ENCODE measurements around the gene PLXDC2. TPM values are rescaled to one million over a fixed set of nuclear protein-coding genes. Genes with fewer than 3 reads are reported as not detected.

Gene PLXDC2
- total and polyA plus RNA-seq, 10 of the 15 experiments (the other 5 are each of a cell fraction or from before 2014, with no cell fraction given), result 0.05 to 1.8 (median 0.14) TPM; not detected in 2

- TF ChIP-seq, protein P1, sequence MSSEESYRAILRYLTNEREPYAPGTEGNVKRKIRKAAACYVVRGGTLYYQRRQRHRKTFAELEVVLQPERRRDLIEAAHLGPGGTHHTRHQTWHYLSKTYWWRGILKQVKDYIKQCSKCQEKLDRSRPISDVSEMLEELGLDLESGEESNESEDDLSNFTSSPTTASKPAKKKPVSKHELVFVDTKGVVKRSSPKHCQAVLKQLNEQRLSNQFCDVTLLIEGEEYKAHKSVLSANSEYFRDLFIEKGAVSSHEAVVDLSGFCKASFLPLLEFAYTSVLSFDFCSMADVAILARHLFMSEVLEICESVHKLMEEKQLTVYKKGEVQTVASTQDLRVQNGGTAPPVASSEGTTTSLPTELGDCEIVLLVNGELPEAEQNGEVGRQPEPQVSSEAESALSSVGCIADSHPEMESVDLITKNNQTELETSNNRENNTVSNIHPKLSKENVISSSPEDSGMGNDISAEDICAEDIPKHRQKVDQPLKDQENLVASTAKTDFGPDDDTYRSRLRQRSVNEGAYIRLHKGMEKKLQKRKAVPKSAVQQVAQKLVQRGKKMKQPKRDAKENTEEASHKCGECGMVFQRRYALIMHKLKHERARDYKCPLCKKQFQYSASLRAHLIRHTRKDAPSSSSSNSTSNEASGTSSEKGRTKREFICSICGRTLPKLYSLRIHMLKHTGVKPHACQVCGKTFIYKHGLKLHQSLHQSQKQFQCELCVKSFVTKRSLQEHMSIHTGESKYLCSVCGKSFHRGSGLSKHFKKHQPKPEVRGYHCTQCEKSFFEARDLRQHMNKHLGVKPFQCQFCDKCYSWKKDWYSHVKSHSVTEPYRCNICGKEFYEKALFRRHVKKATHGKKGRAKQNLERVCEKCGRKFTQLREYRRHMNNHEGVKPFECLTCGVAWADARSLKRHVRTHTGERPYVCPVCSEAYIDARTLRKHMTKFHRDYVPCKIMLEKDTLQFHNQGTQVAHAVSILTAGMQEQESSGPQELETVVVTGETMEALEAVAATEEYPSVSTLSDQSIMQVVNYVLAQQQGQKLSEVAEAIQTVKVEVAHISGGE (CRISPR knock-in tag; IDR thresholded peaks at IDR 0.05), result no peak
- no peak for TF ChIP-seq PAX8 (IDR thresholded peaks at IDR 0.05)
These were observed 66.4 kb downstream of the PLXDC2 start (continued) for GRCh38 chr10:19882621-19883020.

DNA sequence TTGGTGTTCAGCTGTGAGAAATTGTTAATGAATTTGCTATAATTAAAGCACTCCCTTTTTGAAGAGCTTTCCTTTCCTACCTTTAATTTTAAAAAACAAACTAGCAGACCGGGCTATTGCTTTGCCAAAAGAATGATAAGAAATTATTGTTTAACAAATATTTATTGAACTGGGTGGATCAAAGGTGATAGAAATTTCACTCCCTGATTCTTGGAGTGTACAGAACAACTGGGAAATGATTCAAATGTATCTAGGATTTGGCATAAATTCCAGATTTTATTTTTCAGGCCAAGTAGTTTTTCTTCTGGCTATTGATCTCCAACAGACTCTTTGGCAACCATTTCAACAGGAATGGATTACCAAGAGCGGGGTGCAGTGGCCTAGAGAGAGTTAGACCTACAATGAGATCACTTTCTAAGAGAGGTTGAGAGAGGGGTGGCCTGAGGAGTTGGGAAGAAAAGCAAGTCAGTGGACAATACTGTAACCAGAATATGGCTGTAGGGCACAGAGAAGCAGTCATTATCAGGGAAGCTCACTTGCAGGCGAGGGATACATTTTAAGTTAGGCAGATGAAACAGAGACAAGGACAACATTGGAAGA is 71.9 kb downstream of the PLXDC2 start:
- ATAC-seq (no peak), DNase-seq (ENCODE audit: low read depth, low spot score) (no peak), FAIRE-seq (no peak)
- Histone ChIP-seq H4K20me1 (ENCODE audit: control insufficient read depth, insufficient read depth) (no peaks in the 10 kb centered on the region), H2AFZ (ENCODE audit: control insufficient read depth, low read depth, low read length) (no peak overlapping the region), H3K4me2 (ENCODE audit: control insufficient read depth, insufficient read depth) (no peak overlapping the region), H3K27ac (ENCODE audit: control insufficient read depth, insufficient read depth) (no peak overlapping the region), H3K9ac (ENCODE audit: control insufficient read depth, insufficient read depth, low read length) (no peak overlapping the region), H3K4me3 (no peak overlapping the region), H3K27me3 (replicated peaks in 1 of 2; ENCODE audit: control insufficient read depth in 2 of 2, insufficient read depth in 2 of 2, low read length in 1 of 2) (no peaks in the 10 kb centered on the region), H3K79me2 (ENCODE audit: control insufficient read depth, insufficient read depth, low read length) (no peaks in the 10 kb centered on the region), H3K9me3 (replicated peaks; ENCODE audit: control insufficient read depth, insufficient read depth, low read length) (no peaks in the 10 kb centered on the region), H3K36me3 (ENCODE audit: control insufficient read depth in 2 of 2, insufficient read depth in 2 of 2, low read length in 1 of 2) (no peaks in the 10 kb centered on the region), H3K4me1 (ENCODE audit: control insufficient read depth, insufficient read depth, low read length) (no peaks in the 10 kb centered on the region)
- CTCF ChIA-PET, result interaction anchor here (1.3 kb wide), 1 partner anchor 9 kb away, joined by 4 read pairs; no protein-coding TSS in a partner anchor
- BruUV-seq (replicated peaks), result no TSS peak
- SMC1A ChIA-PET (ENCODE audit: uncharacterized antibody, unreplicated experiment), result interaction anchor here (0.8 to 1.1 kb wide), 2 partner anchors 14 to 25 kb away, joined by 3 read pairs; no protein-coding TSS in a partner anchor
- TF ChIP-seq EZH2 (IDR thresholded peaks at IDR 0.05; ENCODE audit: borderline replicate concordance, control insufficient read depth, low read depth, low read length) (no peak), EGR1 (IDR thresholded peaks at IDR 0.05; ENCODE audit: borderline replicate concordance in 1 of 2, low read depth in 2 of 2, low read length in 2 of 2) (no peak)
- in situ Hi-C loops (cut with MboI) (no loop called here), intact Hi-C loops (cut with micrococcal nuclease; ENCODE audit: unreplicated experiment) (no loop called here)
- POLR2A ChIA-PET, result no interaction called here
- WGBS (ENCODE audit: insufficient coverage, insufficient replicate concordance, low lambda C conversion rate, missing lambda C conversion rate), result 4% methylated on average over 3 of the region's 3 CpGs
- RAD21 ChIA-PET (ENCODE audit: unreplicated experiment), result no interaction called here
